ENCODE data around the gene NBEAL2.

Gene NBEAL2

DNA sequence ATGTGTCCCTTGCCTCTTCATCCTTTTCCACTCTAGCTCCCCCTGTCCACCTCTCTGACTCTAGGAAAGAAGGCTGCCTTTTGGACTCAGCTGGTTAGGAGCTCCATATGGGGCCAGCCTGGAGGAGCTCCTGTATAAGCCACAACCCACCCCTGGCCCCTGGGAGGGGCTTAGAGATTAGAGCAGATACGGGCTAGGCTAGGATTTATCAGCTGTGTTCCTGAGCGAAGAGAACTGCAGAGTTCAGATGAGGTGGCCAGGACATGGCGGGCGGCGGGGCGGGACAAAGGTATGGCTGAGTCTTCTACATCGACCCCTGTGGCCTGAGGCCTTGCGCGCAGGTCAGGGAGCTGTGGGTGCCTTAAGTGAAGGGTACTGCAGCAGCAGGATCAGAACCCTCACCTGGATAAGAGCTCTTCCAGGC lies 7.9 kb downstream of the NBEAL2 start:
- no peak for DNase-seq (ENCODE audit: low spot score)

- DNase-seq (ENCODE audit: low spot score), result peak; percentile 88
These were observed 8.4 kb downstream of the NBEAL2 start for GRCh38 chr3:46987743-46988401.

DNA sequence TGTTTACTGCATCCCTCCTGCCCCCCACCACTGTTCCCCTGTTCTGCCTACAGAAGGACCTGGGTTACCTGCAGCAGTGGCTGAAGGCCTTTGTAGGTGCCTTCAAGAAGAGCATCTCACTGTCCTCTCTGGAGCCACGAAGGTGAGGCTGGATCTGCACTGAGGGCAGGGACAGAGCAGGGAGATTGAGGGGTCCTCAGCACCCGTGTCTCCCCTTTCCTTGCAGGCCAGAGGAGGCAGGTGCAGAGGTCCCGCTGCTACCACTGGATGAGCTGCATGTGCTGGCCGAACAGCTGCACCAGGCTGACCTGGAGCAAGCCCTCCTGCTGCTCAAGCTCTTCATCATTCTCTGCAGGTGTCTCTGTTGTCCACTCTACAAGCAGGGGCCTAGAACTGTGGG lies 9.2 kb downstream of the NBEAL2 start:
- DNase-seq (ENCODE audit: low spot score), result no peak

GRCh38 chr3:46989146-46989810 lies 9.8 kb downstream of the NBEAL2 start:
- no peak for DNase-seq (ENCODE audit: low spot score)

GRCh38 chr3:46990573-46991374 lies 11.3 kb downstream of the NBEAL2 start:
- peak; percentile 43 for DNase-seq (ENCODE audit: low spot score)

GRCh38 chr3:46991406-46992165 lies 12.1 kb downstream of the NBEAL2 start:
- DNase-seq (ENCODE audit: low spot score), result no peak

DNA sequence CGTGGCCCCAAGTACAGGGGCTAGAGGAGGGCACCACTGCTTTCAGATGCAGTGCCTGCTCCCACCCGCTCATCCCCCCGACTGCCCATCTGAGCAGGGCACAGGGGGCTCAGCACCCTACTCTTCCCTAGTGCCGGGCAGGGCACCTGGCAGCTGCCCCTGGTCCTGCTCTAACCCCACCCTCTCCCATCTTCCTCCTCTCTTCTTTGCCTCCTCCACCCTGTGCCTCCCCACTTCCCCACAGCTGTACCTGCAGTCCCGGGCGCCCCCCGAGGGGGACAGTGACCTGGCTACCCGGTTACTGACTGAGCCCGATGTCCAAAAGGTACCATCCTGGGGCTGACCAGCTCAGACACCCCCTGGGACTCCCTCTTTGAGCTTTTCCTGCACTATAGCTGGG lies 12.8 kb downstream of the NBEAL2 start:
- no peak for DNase-seq (ENCODE audit: low spot score)

DNA sequence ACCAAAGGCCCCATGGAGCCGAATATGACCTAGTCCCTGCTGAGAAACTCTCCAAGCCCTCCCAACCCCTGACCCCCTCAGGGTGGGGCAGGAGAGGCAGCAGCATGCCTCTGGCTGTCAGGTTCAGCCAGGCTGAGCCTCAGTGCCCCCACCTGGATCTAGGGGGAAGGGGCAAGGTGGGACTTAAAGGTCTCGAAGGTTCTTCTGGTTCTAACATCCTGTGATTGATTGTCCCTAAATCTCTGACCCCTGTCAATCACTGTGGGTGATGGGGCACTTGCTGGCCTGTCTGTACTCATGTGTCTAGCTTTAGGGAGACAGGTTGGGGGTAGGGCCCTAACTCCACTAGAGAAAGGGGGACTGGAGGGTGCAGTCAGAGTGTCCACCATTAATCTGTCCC lies 13.8 kb downstream of the NBEAL2 start:
- no peak for DNase-seq (ENCODE audit: low spot score)

GRCh38 chr3:46993986-46994385 lies 14.5 kb downstream of the NBEAL2 start:
- DNase-seq (ENCODE audit: low spot score), result no peak

GRCh38 chr3:46994801-46995731 lies 15.6 kb downstream of the NBEAL2 start:
- DNase-seq (ENCODE audit: low spot score), result no peak

- no peak for DNase-seq (ENCODE audit: low spot score)
These were observed 16.6 kb downstream of the NBEAL2 start for GRCh38 chr3:46995901-46996562.

GRCh38 chr3:46996689-46997452 lies 17.4 kb downstream of the NBEAL2 start:
- no peak for DNase-seq (ENCODE audit: low spot score)

DNA sequence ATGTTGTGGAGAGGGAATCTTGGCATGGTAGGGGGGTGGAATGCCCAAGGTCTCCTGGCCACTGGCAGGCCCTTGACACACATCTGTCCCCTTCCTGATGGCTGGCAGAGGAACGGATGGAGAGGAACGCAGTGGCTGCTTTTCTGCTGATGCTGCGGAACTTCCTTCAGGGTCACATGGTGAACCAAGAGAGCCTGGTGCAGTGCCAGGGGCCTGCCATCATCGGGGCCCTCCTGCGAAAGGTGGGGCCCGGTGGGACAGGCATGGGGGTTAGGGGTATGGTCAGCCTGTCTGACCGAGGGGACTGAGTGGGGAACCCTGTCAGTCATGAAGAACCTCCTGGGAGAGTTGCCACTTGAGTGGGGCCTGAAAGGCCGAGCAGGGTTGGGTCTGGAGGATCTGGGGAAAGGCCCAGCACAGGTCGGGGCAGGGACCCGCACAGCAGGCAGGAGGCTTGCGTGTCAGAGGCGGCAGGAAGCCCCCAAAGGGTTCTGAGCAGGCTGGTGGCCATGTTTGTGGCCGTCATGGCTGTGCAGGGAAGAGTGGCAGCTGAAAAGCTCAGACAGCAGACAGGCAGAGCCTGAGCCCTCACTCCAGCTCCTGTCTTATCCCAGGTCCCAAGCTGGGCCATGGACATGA lies 18.1 kb downstream of the NBEAL2 start:
- no peak for DNase-seq (ENCODE audit: low spot score)

- DNase-seq (ENCODE audit: low spot score), result peak; percentile 79
These were observed 18.8 kb downstream of the NBEAL2 start for GRCh38 chr3:46998121-46998851.

DNA sequence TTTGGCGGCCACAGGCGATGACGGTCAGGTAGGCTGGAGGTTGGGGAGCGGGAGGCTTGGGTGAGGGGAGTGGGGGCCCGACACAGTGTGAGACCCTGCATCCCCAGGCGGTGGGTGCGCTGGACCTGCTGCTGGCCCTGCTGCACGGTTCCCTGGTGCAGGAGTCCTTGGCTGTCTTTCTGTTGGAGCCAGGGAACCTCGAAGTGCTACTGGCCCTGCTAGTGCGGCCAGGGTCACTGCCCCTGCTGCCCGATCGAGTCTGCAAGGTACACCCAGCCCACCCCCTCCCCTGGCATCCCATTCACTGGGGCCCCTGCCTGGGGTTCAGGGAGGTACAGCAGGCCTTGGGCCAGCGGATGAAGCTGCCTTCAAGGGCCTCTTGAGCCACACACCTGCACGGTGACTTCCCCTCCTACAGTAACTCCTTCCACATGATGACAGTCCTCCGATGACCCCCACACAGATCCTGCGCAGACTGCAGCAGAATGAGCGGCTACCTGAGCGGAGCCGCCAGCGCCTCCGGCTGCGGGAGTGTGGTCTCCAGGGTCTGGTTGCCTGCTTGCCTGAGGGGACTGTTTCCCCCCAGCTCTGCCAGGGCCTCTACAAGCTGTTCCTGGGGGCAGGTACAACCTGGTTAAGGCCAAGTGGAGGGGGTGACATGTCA lies 19.5 kb downstream of the NBEAL2 start:
- DNase-seq (ENCODE audit: low spot score), result no peak

DNA sequence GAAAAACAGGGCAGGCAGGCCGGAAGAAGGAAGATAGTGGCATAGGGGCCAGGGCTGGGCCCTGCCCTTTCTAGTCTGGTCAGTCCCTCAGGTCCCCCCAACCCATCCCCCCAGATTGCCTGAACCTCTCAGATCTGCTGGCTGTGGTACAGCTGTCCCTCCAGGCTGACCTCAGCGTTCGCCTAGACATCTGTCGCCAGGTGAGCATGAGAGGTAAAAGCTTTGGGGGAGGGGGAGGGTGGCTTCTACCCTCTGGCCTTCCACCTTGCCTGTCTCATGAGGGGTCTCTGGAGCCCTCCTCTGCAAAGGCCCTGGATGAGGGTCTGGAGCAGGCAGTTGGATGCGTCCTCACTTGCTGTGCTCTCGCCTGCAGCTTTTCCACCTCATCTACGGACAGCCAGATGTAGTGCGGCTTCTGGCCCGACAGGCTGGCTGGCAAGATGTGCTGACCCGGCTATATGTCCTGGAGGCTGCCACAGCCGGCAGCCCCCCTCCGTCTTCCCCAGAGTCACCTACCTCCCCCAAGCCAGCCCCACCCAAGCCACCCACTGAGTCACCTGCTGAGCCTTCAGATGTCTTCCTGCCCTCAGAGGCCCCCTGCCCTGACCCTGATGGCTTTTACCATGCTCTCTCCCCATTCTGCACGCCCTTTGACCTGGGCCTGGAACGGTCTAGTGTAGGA lies 20.2 kb downstream of the NBEAL2 start:
- DNase-seq (ENCODE audit: low spot score), result no peak

DNA sequence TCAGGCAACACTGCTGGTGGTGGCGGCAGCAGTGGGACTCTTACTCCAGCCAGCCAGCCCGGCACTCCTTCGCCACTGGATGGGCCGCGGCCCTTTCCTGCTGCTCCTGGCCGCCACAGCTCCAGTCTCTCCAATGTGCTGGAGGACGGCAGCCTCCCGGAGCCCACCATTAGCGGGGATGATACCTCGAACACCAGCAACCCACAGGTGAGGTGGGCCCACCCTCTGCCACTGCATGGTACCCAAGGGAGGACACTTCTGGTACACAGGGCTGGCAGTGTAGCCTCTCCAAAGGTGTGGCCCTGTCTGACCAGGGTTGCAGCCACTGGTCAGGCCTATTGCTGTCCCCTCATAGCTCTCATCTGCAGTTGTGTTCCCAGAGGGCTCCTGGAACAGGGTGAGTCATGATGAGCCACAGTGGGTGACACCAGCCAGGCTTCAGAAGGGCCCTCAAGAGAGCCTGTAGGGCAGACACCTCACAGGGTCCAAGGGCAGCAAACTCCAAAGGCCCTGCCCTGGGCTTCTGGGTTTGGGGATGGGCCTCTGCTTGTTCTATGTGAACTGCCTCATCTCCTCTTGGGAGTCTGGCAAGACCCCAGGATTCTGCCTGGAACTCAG lies 20.8 kb downstream of the NBEAL2 start:
- DNase-seq (ENCODE audit: low spot score), result no peak
